ENCODE results near the gene PRSS53. TPM values are rescaled to one million over a fixed set of nuclear protein-coding genes. Genes with fewer than 3 reads are reported as not detected.

Gene PRSS53
- total RNA-seq, 1 donor from 2014 or later: 1.2 TPM

DNA sequence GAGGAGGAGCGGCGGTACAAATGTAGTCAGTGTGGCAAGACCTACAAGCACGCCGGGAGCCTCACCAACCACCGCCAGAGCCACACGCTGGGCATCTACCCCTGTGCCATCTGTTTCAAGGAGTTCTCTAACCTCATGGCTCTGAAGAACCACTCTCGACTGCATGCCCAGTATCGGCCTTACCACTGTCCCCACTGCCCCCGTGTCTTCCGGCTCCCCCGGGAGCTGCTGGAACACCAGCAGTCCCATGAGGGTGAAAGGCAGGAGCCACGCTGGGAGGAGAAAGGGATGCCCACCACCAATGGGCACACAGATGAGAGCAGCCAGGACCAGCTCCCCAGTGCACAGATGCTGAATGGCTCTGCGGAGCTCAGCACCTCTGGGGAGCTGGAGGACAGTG lies 11.7 kb downstream of the PRSS53 start:
- TF ChIP-seq, protein P1, sequence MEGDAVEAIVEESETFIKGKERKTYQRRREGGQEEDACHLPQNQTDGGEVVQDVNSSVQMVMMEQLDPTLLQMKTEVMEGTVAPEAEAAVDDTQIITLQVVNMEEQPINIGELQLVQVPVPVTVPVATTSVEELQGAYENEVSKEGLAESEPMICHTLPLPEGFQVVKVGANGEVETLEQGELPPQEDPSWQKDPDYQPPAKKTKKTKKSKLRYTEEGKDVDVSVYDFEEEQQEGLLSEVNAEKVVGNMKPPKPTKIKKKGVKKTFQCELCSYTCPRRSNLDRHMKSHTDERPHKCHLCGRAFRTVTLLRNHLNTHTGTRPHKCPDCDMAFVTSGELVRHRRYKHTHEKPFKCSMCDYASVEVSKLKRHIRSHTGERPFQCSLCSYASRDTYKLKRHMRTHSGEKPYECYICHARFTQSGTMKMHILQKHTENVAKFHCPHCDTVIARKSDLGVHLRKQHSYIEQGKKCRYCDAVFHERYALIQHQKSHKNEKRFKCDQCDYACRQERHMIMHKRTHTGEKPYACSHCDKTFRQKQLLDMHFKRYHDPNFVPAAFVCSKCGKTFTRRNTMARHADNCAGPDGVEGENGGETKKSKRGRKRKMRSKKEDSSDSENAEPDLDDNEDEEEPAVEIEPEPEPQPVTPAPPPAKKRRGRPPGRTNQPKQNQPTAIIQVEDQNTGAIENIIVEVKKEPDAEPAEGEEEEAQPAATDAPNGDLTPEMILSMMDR (IDR thresholded peaks at IDR 0.05; ENCODE audit: borderline replicate concordance): no peak
- DNase-seq: no peak
- Histone ChIP-seq H3K27ac (replicated peaks) (no peak overlapping the region), H3K4me3 (no peak overlapping the region), H3K4me1 (peaks cover 42% of the 10 kb centered on the region), H3K27me3 (ENCODE audit: low read depth) (no peaks in the 10 kb centered on the region), H3K36me3 (peaks cover 59% of the 10 kb centered on the region), H3K9me3 (replicated peaks) (no peaks in the 10 kb centered on the region)
- intact Hi-C loops (cut with micrococcal nuclease): no loop called here

DNA sequence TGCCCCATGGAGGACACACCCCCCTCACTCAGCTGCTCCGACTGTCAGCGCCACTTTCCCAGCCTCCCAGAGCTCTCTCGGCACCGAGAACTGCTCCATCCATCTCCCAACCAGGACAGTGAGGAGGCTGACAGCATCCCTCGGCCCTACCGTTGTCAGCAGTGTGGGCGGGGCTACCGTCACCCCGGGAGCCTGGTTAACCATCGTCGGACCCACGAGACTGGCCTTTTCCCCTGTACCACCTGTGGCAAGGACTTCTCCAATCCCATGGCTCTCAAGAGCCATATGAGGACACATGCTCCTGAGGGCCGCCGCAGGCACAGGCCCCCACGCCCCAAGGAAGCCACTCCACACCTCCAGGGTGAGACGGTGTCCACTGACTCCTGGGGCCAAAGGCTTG lies 12.4 kb downstream of the PRSS53 start:
- intact Hi-C loops (cut with micrococcal nuclease): no loop called here
- TF ChIP-seq, protein P1 (IDR thresholded peaks at IDR 0.05; ENCODE audit: borderline replicate concordance): no peak
- H3K27ac ChIP-seq (replicated peaks): no peak overlapping the region
- H3K4me3 ChIP-seq: no peak overlapping the region
- DNase-seq: no peak
- H3K27me3 ChIP-seq (ENCODE audit: low read depth): no peaks in the 10 kb centered on the region
- H3K4me1 ChIP-seq: peaks cover 42% of the 10 kb centered on the region
- H3K36me3 ChIP-seq: peaks cover 53% of the 10 kb centered on the region
- H3K9me3 ChIP-seq (replicated peaks): no peaks in the 10 kb centered on the region

DNA sequence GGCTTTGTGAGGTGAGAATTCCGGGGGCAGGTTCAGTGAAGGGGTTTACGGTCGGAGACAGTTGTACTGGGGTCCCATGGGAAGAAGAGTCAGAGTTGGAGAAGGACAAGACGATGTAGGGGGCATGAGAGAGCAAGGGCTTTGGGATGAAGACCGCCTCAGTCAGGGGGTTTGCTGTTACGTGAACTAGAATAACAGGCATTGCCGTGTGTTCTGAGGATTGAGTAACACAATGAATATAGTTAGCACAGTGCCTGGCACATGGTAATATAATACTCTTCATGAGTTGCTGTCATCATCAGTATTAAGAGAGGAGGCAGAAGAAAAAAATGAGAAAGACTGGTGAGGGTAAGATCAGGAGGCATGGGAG lies 13.9 kb downstream of the PRSS53 start:
- Histone ChIP-seq H3K27ac (replicated peaks) (peak overlapping the region; percentile 92), H3K27me3 (ENCODE audit: low read depth) (no peaks in the 10 kb centered on the region), H3K4me3 (peak overlapping the region; percentile 93), H3K36me3 (peaks cover 38% of the 10 kb centered on the region), H3K9me3 (replicated peaks) (no peaks in the 10 kb centered on the region), H3K4me1 (peaks cover 43% of the 10 kb centered on the region)
- intact Hi-C loops (cut with micrococcal nuclease): loop anchor here (5.0 kb wide), 1 partner anchor 42 kb away; the partner anchor contains the start of gene STX4
- DNase-seq: no peak
- TF ChIP-seq, protein P1 (IDR thresholded peaks at IDR 0.05; ENCODE audit: borderline replicate concordance): no peak

DNA sequence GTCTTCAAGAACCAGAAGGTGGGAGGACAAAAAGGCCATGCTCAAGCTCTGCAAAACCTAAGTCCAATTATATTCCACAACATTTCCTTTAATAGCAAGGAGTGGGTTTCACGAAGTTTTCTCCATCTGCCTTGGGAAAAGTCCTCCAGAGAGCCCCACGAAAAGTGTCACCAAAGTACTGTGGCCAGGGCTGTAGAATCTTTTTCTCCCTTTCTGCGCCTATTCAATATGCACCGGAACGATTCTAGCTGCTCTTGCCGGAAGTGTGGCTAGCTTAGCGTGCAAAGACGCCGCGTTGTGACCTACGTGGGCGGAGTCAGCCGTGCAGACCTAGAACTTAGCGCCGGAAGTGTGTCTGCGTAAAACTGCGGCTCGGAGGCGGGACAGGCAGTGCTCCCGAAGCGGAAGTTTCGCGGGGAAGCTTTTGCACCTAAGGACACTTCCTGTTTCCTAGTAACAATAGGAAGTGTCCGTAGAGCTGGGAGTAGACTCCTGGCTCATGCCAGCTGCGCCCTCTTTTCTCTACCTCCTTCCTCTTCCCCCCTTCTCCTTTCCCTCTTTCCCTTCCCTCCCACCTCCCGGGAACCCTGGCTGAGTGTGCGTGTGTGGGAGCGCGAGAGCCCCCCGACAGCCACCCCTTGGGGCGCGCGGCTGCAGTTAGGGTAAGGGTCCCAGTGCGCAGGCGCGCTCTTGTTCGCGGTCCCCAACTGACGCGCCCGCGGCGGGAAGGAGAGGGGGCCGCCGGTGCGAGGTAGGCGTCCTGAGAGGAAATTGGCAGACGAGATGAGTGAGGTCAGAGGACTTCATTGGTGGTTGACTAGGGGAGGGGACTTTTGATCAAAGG lies 14.6 kb downstream of the PRSS53 start, which contains the start of the genes ZNF646 and ZNF668:
Gene ZNF646, plus strand, starts transcription at position 453 of the 844 bp plus-strand sequence. CDS start 1,903 bp downstream, outside the sequence.
Gene ZNF668, minus strand, starts transcription at position 271 of the 844 bp plus-strand sequence. CDS start 9,781 bp downstream, outside the sequence.
- TF ChIP-seq, protein P1 (IDR thresholded peaks at IDR 0.05; ENCODE audit: borderline replicate concordance): no peak
- intact Hi-C loops (cut with micrococcal nuclease): loop anchor here (5.0 kb wide), 1 partner anchor 42 kb away; the partner anchor contains the start of gene STX4
- peaks cover 32% of the 10 kb centered on the region for H3K36me3 ChIP-seq
- peak within 1 kb of the TSS; percentile 92 for H3K27ac ChIP-seq (replicated peaks)
- H3K4me3 ChIP-seq: peak within 1 kb of the TSS; percentile 93
- peak; percentile 98 for DNase-seq
- peaks cover 43% of the 10 kb centered on the region for H3K4me1 ChIP-seq
- no peaks in the 10 kb centered on the region for H3K9me3 ChIP-seq (replicated peaks)
- H3K27me3 ChIP-seq (ENCODE audit: low read depth): no peaks in the 10 kb centered on the region

DNA sequence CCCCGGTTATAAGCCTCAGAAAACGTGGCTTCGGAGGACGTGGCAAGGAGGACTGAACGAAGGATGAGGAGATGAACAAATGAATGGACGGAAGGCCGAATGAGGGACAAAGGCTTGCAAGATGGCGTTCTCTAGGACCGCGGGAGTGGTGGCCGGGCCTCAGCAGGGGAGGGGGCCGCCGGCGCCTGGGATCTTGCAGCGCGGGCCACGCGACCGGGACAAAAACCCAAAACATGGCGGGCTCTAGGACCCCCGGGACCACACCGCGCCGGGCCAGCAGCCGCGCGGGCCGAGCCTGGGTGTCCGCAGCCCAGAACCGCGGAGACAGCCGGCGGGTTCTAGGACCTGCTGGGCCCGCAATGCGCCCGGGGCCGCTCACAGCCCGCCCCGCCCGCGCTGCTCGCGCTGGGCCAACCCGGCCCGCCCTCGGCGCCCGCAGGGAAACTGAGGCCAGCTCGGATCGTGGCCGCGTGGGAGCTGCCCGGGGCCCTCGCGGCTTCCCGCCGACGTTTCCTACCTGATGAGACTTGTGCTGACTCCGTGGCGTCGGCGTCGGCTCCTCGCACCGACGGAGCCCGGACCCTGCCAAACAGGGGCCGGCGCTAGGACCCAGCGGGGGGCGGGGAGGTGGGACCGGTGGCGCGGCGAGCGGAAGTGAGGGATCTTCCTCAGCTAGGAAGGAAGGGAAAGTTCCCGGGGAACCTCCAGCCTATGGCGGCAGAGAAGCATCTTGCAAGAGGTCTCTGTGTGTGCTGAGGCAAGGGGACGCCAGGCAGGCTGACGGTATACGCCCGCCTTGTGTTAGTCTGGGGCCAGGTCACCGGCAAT lies 15.4 kb downstream of the PRSS53 start:
- Histone ChIP-seq H3K9me3 (replicated peaks) (no peaks in the 10 kb centered on the region), H3K4me1 (peaks cover 43% of the 10 kb centered on the region), H3K36me3 (peaks cover 23% of the 10 kb centered on the region), H3K27me3 (ENCODE audit: low read depth) (no peaks in the 10 kb centered on the region), H3K27ac (replicated peaks) (peak overlapping the region; percentile 92), H3K4me3 (peak overlapping the region; percentile 93)
- peak; percentile 93 for DNase-seq
- intact Hi-C loops (cut with micrococcal nuclease): loop anchor here (5.0 kb wide), 1 partner anchor 41 kb away; the partner anchor contains the start of gene STX4
- TF ChIP-seq, protein P1 (IDR thresholded peaks at IDR 0.05; ENCODE audit: borderline replicate concordance): no peak
